RWPE1 (cell line): ENCODE results near the gene JSRP1.

Experiments
- CTCF ChIA-PET: fragments of 350-600 bp; sonication (Branson Sonifier 250); formaldehyde crosslinking; extraction: SDS; loops from one replicate; lab custom pipeline; 2021; lab: Yijun Ruan, JAX
- POLR2A ChIA-PET: fragments of 400-600 bp; formaldehyde crosslinking; extraction: SDS; loops from one replicate; lab custom pipeline; 2020; ENCODE audit warnings: antibody characterized with exemption; ENCODE audit not compliant: low non-redundant PET; lab: Yijun Ruan, JAX
- DNase-seq: peaks from one replicate; pipeline ENCODE4 v3.0.0; 2012; ENCODE audit warnings: low spot score
- H3K27ac ChIP-seq: fragments of 450-650 bp; 2 replicates; pipeline ENCODE4 v1.5.1; 2017
- CTCF ChIP-seq: fragments of 450-650 bp; conservative IDR thresholded peaks from 2 replicates; pipeline ENCODE4 v1.5.1; 2017; ENCODE audit warnings: low read depth, mild to moderate bottlenecking

JSRP1 gene

GRCh38 chr19:2207991-2208860 lies 48.0 kb downstream of the JSRP1 start:
- no peak for TF ChIP-seq CTCF
- H3K27ac ChIP-seq = peak overlapping the region; percentile 54
- ChIA-PET CTCF (interaction anchor here (0.8 kb wide), 1 partner anchor 67 kb away, joined by 3 read pairs; no protein-coding TSS in a partner anchor), POLR2A (no interaction called here)
- no peak for DNase-seq

- CTCF ChIA-PET = no interaction called here
- TF ChIP-seq CTCF = no peak
- H3K27ac ChIP-seq = peak overlapping the region; percentile 21; the same call in 1 of the 2 replicates
- POLR2A ChIA-PET = no interaction called here
- DNase-seq = no peak
Measured at GRCh38 chr19:2207008-2207407, 49.2 kb downstream of the JSRP1 start.

GRCh38 chr19:2202366-2202765 lies 53.9 kb downstream of the JSRP1 start:
- no peak for DNase-seq
- ChIA-PET CTCF (interaction anchor here (0.8 kb wide), 1 partner anchor 30 kb away, joined by 3 read pairs; no protein-coding TSS in a partner anchor), POLR2A (interaction anchor here (0.5 kb wide), 1 partner anchor 14 kb away, joined by 4 read pairs; no protein-coding TSS in a partner anchor)
- peak overlapping the region; percentile 28 for H3K27ac ChIP-seq
- TF ChIP-seq CTCF = no peak
